GM20431 (cell line): ENCODE measurements around the gene F12.
"Not testable (repeated sequence)": the region's sequence is repeated elsewhere in the genome, so short reads cannot be mapped to it uniquely, and the experiment has no call there.

Experiments used
- in situ Hi-C: fragments of 300-500 bp; cut with MseI, MboI; formaldehyde crosslinking; loops from one replicate; pipeline ENCODE4 v1.15.0; 2020; ENCODE audit warnings: low sequenced_read_pairs; ENCODE audit not compliant: unreplicated experiment

F12 gene

GRCh38 chr5:177421062-177421798 is 11.9 kb upstream of the F12 start:
- in situ Hi-C loops, result no loop called here

- in situ Hi-C loops, result not testable (repeated sequence)
Measured at GRCh38 chr5:177420472-177420871, 11.1 kb upstream of the F12 start.

GRCh38 chr5:177419046-177419445 is 9.7 kb upstream of the F12 start:
- in situ Hi-C loops, result no loop called here

- in situ Hi-C loops, result not testable (repeated sequence)
Measured at GRCh38 chr5:177417081-177417480, 7.7 kb upstream of the F12 start.

GRCh38 chr5:177414481-177414880 is 5.1 kb upstream of the F12 start:
- in situ Hi-C loops, result no loop called here

GRCh38 chr5:177412603-177413233 is 3.4 kb upstream of the F12 start:
- in situ Hi-C loops, result no loop called here

- in situ Hi-C loops, result no loop called here
Measured at GRCh38 chr5:177410575-177410974, 1.2 kb upstream of the F12 start.

- in situ Hi-C loops, result loop anchor here (10.0 kb wide), 1 partner anchor 49 kb away; no protein-coding TSS in a partner anchor
Measured at GRCh38 chr5:177405805-177406204, 3.6 kb downstream of the F12 start.

- in situ Hi-C loops, result loop anchor here (10.0 kb wide), 1 partner anchor 49 kb away; no protein-coding TSS in a partner anchor
Measured at GRCh38 chr5:177405312-177405711, 4.1 kb downstream of the F12 start.

- in situ Hi-C loops, result loop anchor here (10.0 kb wide), 1 partner anchor 50 kb away; no protein-coding TSS in a partner anchor
Measured at GRCh38 chr5:177404641-177405179, 4.7 kb downstream of the F12 start.

GRCh38 chr5:177403792-177404640 is 5.3 kb downstream of the F12 start:
- in situ Hi-C loops, result loop anchor here (10.0 kb wide), 1 partner anchor 51 kb away; no protein-coding TSS in a partner anchor

- in situ Hi-C loops, result loop anchor here (10.0 kb wide), 1 partner anchor 52 kb away; no protein-coding TSS in a partner anchor
Measured at GRCh38 chr5:177403102-177403791, 6.1 kb downstream of the F12 start.

GRCh38 chr5:177402271-177403043 is 6.9 kb downstream of the F12 start:
- in situ Hi-C loops, result loop anchor here (10.0 kb wide), 1 partner anchor 52 kb away; no protein-coding TSS in a partner anchor

GRCh38 chr5:177399997-177400868 is 9.1 kb downstream of the F12 start, which contains the start of gene PFN3:
Gene PFN3 (minus strand): TSS chr5:177400661. CDS start chr5:177400576, 85 bp downstream.
- in situ Hi-C loops, result loop anchor here (10.0 kb wide), 1 partner anchor 55 kb away; no protein-coding TSS in a partner anchor

- in situ Hi-C loops, result no loop called here
Measured at GRCh38 chr5:177397875-177398390, 11.4 kb downstream of the F12 start.

- in situ Hi-C loops, result no loop called here
Measured at GRCh38 chr5:177396807-177397206, 12.6 kb downstream of the F12 start.

- in situ Hi-C loops, result no loop called here
Measured at GRCh38 chr5:177396078-177396477, 13.3 kb downstream of the F12 start.
